ENCODE measurements around the gene RCC2.

RCC2 gene

DNA sequence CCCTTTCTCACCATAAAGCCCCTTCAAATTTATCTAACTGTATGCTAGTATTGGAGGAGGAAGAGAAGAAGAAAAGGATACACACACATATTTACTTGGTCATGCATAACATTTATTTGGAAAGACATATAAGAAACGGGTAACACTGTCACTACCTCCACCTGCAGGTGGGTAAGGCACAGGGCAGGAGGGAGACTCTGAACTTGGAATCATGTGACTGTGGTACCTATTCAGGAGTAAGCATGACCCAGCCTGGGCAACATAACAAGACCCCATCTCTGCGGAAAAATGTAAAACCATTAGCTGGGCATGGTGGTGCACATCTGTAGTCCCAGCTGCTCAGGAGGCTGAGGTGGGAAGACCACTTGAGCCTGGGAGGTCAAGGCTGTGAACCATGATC lies 68.9 kb downstream of the RCC2 start:
- DNase-seq: no peak

DNA sequence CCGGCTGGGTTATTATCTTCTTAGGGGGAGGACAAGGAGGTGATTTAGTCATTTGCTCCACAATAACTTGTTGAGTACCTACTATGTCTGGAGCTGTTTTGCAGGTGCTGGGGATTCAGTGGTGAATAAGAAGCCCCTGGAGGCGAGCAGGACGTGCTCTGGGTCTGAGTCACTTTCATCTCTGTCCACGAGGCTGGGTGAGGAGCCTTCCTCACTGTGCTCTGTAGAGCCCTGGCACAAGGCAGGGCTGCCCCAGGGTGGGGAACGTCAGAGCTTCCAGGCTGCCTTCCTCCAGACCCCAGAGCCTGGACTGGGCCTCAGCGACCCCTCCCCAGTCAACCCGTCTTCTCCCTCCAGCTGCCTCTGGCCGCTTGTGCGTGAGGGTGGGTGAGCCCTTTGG lies 70.0 kb downstream of the RCC2 start:
- no peak for DNase-seq

DNA sequence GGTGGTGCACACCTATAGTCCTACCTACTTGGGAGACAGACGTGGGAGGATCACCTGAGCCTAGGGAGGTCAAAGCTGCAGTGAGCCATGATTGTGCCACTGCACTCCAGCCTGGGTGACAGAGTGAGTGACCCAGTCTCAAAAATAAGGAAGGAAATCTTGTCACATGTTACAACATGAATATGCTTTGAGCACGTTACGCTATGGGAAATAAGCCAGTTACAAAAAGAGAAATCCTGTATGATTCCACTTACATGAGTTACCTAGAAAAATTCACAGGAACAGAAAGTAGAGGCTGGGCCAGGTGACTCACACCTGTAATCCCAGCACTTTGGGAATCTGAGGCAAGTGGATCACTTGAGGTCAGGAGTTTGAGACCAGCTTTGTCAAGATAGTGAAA lies 74.2 kb downstream of the RCC2 start:
- DNase-seq: no peak

DNA sequence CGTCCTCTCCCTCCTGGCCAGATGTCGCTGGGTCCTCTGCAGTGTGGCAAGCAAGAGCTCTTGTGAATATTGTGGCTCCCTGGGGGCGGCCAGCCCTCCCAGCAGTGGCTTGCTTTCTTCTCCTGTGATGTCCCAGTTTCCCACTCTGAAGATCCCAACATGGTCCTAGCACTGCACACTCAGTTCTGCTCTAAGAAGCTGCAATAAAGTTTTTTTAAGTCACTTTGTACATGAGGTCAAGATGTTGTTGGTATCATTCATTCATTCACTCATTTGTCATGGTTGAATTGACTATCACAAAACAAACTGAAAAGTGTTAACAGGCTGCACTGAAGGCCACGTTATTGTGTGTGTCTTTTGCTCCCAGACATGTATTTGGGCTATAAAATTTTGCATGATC lies 75.7 kb downstream of the RCC2 start:
- DNase-seq: no peak

- no peak for DNase-seq
These were observed 76.1 kb downstream of the RCC2 start for GRCh38 chr1:17363351-17363750.

GRCh38 chr1:17361687-17362086 lies 77.8 kb downstream of the RCC2 start:
- DNase-seq: no peak

GRCh38 chr1:17360272-17360956 lies 79.1 kb downstream of the RCC2 start:
- DNase-seq: no peak

DNA sequence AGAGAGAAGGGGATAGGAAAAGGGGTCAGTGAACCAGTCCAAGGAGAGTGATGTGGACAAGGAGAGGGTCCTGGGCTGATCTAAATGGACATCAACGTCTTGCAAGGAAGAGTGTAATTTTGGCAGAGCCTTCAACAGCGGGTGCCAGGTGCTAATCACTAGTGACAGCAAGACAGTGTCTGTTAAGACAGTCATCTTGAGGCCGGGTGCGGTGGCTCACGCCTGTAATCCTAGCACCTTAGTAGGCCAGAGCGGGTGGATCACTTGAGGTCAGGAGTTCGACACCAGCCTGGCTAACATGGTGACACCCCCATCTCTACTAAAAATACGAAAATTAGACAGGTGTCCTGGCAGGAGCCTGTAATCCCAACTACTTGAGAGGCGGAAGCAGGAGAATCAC lies 79.7 kb downstream of the RCC2 start:
- DNase-seq: no peak

DNA sequence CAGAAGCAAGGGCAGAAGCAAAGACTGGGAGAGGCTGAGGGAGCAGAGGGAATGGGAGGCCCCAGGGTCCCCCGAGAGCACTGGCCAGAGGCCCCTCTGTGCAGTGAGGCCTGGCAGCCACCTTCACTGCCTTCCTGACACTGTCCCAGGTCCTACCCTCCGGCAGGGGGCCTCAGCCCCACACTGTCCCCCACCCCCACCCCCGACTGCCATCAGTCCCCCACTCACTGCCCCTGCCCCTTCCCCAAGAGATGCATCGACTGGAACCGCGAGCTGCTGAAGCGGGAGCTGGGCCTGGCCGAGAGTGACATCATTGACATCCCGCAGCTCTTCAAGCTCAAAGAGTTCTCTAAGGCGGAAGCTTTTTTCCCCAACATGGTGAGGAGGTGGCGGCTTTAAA lies 80.4 kb downstream of the RCC2 start:
- no peak for DNase-seq

DNA sequence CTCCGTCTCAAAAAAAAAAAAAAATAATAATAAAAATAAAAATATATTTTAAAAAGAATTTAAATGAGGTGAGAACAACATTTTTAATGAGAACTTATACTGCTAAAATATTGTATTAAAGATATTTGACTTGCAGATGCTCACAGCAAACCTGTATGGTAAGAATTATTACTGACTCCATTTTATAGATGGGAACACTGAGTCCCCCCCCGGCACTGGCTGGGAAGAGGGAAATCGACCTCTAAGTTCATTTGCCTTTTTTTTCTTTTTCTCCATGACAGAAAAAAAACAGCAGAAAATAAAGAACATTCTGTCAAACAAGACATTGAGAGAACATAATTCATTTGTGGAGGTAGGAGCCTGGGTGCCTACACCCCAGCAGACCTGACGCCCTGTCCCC lies 80.9 kb downstream of the RCC2 start:
- no peak for DNase-seq

Data from stimulated activated CD4-positive, alpha-beta T cell treated with anti-CD3 and anti-CD28 coated beads, Interleukin-4, amount 100 ng/mL, for 24 hours (primary cell).